VCaP (cell line): ENCODE data around the gene MAP7.
"Not testable (repeated sequence)": the region's sequence is repeated elsewhere in the genome, so short reads cannot be mapped to it uniquely, and the experiment has no call there.

Source experiments
- H3K27ac ChIP-seq: fragments of 450-650 bp; 2 replicates; pipeline ENCODE4 v1.5.1; 2017
- TF ChIP-seq, protein P1 (sequence below): fragments of 450-650 bp; conservative IDR thresholded peaks from 2 replicates; pipeline ENCODE4 v1.5.1; 2017; ENCODE audit warnings: mild to moderate bottlenecking, moderate library complexity

Gene MAP7

GRCh38 chr6:136501514-136501913 is 48.7 kb downstream of the MAP7 start:
- TF ChIP-seq, protein P1, sequence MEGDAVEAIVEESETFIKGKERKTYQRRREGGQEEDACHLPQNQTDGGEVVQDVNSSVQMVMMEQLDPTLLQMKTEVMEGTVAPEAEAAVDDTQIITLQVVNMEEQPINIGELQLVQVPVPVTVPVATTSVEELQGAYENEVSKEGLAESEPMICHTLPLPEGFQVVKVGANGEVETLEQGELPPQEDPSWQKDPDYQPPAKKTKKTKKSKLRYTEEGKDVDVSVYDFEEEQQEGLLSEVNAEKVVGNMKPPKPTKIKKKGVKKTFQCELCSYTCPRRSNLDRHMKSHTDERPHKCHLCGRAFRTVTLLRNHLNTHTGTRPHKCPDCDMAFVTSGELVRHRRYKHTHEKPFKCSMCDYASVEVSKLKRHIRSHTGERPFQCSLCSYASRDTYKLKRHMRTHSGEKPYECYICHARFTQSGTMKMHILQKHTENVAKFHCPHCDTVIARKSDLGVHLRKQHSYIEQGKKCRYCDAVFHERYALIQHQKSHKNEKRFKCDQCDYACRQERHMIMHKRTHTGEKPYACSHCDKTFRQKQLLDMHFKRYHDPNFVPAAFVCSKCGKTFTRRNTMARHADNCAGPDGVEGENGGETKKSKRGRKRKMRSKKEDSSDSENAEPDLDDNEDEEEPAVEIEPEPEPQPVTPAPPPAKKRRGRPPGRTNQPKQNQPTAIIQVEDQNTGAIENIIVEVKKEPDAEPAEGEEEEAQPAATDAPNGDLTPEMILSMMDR: no peak
- H3K27ac ChIP-seq: no peak overlapping the region

DNA sequence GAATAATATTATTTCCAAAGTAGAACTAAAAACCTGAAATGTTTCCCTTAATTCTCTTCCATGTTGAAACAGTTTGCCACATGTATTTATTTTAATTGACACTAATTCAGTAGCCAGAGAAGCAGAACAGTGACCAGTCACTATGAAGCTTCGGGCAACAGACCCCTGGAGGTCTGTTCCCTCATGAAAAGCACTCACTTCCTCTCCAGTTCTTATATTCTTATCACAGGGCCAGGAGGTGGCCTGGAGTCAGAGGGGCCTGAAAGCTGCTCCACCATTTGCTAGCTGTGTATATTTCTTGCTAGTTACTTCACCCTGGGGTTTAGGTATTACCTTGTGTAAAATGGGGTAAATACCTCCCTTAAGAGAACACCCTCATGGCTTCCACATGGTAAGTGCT is 49.1 kb downstream of the MAP7 start:
- H3K27ac ChIP-seq: no peak overlapping the region
- TF ChIP-seq, protein P1: no peak

DNA sequence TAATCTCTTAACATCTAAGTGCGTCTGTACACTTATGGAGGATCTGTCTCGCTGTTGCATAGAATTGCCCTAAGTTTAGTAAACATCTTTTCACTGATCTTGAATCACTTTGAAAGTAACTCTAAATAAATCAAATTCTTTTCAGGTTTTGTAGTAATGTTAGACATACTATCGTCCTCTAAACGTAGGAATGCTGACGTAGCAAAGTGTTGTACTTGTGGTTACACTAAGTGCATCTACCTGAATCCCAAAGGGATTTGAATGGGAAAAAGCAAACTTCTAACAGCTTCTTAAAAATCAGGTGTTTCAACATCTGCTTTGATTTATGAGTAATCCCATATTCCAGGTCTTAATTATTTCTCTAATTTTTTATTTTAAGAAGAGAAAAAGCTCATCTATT is 49.8 kb downstream of the MAP7 start:
- H3K27ac ChIP-seq: no peak overlapping the region
- TF ChIP-seq, protein P1: no peak

- TF ChIP-seq, protein P1: no peak
- no peak overlapping the region for H3K27ac ChIP-seq
These were observed 50.9 kb downstream of the MAP7 start for GRCh38 chr6:136499370-136499769.

DNA sequence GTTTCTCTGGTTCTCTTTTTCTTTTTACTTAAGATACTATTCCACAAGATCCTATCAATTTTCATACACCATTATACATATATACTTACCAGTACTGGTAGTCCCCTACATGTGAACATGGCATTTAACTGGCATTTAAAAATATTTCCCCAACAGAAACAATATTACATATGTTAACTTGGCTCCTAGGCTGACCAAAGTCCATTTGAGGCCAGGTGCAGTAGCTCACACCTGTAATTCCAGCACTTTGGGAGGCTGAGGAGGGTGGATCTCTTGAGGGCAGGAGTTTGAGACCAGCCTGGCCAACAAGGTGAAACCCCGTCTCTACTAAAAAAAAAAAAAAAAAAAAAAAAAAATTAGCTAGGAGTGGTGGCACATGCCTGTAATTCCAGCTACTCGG is 53.8 kb downstream of the MAP7 start:
- H3K27ac ChIP-seq: not testable (repeated sequence)

DNA sequence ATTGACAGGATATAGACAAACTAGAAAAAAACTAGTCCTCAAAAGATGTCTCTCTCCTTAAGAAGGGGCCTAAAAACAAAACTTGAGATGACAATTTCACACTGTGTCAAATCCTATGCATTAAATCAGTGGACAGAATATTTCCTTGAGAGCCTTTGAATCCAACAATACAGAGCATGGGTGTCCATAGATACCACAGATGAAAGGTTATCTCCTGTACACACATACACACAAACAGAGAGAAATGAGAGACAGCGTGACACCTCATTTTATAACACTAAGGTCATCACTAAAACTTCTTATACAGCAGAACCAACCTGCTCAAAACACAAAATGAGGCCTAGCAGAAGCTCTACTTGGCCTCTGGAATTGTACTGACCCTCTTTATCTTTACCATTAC is 55.5 kb downstream of the MAP7 start:
- TF ChIP-seq, protein P1: no peak
- no peak overlapping the region for H3K27ac ChIP-seq

DNA sequence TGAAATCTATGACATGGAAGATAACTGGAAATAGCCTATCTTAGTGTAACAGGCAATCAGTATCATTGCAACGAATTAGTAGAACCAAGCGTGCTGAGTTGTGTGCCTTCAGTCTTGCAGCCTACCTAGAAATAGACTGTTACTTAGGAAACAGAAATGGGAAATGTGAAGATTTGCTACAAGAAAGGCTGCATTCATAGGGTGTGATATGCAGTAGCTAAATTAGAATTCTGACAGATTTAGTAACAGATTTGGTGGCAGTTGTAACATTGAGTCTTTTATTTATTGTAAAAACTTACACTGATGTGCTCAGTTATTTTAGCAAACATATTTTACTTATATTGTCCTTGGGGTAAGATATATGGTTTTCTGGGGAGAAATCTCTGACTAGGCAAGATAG is 56.2 kb downstream of the MAP7 start:
- no peak overlapping the region for H3K27ac ChIP-seq
- TF ChIP-seq, protein P1: no peak

DNA sequence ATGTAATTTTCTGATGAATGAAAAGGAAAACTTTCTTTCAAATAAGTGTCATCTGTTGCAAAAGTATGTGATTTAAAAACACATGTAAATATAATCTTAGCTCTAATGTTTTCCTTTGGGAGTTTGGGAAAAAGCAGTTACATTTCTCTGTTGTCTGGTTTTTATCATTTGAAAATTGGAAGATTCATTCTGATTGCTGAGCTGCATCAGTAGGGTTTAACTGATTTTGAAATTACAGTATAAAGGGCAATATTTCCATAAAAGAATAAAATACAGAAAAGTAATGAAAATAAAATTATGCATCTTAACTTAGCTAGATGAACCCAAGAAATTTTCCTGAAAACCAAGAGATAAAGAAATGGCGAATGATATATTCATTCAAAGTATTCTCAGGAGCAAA is 57.8 kb downstream of the MAP7 start:
- no peak overlapping the region for H3K27ac ChIP-seq
- TF ChIP-seq, protein P1: no peak
